Left lung (tissue), 10 donors: ENCODE measurements around the gene TNF. TPM values are rescaled to one million over a fixed set of nuclear protein-coding genes. Genes with fewer than 3 reads are reported as not detected.

ENCODE experiments used
- ATAC-seq: fragments of 200-7000 bp; cut with Tn5 transposase; one replicate; pipeline ENCODE4 v1.9.1; 2020; ENCODE audit warnings: moderate library complexity
- DNase-seq, 4 donors: peaks; one replicate each; pipeline ENCODE4 v3.0.0-alpha.2; 2013 to 2020
- H3K27ac ChIP-seq, 2 donors: fragments of 200-600 bp; sonication (generic) in 1 of 2; one replicate each; pipeline versions ENCODE4 v1.5.0 to v1.8.0; 2020 to 2021
- H3K27me3 ChIP-seq, 2 donors: fragments of 200-600 bp; sonication (generic) in 1 of 2; one replicate each; pipeline versions ENCODE4 v1.5.0 to v1.8.0; 2020 to 2021
- H3K36me3 ChIP-seq, 2 donors: fragments of 200-600 bp; sonication (generic) in 1 of 2; one replicate each; pipeline versions ENCODE4 v1.5.0 to v1.8.0; 2020 to 2021
- H3K4me1 ChIP-seq, 2 donors: fragments of 200-600 bp; one replicate each; pipeline ENCODE4 v1.8.0; 2021
- H3K4me3 ChIP-seq, 2 donors: fragments of 200-600 bp; sonication (generic) in 1 of 2; one replicate each; pipeline versions ENCODE4 v1.5.0 to v1.8.0; 2020 to 2021; ENCODE audit warnings: mild to moderate bottlenecking in 1 of 2
- H3K9me3 ChIP-seq, 2 donors: fragments of 200-600 bp; sonication (generic) in 1 of 2; one replicate each; pipeline versions ENCODE4 v1.5.0 to v1.8.0; 2020 to 2021
- intact Hi-C, 2 donors: fragments of 100-400 bp; cut with DNase I; formaldehyde crosslinking; loops; one replicate each; pipeline versions ENCODE4 v1.11.2 to v1.14.2; 2022
- polyA plus RNA-seq, 6 donors: library from polyadenylated mRNA; unstranded; fragments of 120-200 nt; gene quantifications; one replicate each; pipeline ENCODE4 v1.2.1, GENCODE V29; 2013; ENCODE audit not compliant: insufficient read length in 6 of 6
- total RNA-seq, 2 donors: library from RNA; stranded (reverse); fragmentation: NEBNext Ultra II Directional; extraction: Animal tissue kit (Norgen Biotek cat#: 25700); gene quantifications; one replicate each; pipeline ENCODE4 v1.2.1, GENCODE V29; 2021
- TF ChIP-seq, protein P1 (sequence below), 2 donors: fragments of 200-600 bp; sonication (generic) in 1 of 2; IDR thresholded peaks; one replicate each; pipeline versions ENCODE4 v1.5.0 to v1.8.0; 2021; ENCODE audit warnings: antibody characterized with exemption in 2 of 2
- donor health status: DM: no; HTN: yes; CAD: no.
- donor health status: DM: no; HTN: no; CAD: no.

Gene TNF
- total and polyA plus RNA-seq, 8 donors = 0.19 to 10.4 (median 0.29) TPM; not detected in 1

DNA sequence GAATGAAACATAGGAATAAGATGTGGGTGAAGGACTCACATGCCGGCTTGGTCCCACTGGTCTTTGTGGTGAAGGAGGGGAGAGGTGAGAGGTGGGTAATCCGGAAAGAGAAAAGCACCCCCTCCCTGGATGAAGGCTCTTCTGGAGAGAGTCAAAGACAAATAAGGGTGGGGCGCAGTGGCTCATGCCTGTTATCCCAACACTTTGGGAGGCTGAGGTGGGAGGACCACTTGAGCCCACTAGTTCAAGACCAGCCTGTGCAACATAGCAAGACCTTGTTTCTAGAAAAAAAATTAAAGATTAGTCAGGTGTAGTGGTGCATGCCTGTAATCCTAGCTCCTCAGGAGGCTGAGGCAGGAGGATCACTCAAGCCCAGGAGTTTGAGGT is 3.7 kb downstream of the TNF start:
- TF ChIP-seq, protein P1, sequence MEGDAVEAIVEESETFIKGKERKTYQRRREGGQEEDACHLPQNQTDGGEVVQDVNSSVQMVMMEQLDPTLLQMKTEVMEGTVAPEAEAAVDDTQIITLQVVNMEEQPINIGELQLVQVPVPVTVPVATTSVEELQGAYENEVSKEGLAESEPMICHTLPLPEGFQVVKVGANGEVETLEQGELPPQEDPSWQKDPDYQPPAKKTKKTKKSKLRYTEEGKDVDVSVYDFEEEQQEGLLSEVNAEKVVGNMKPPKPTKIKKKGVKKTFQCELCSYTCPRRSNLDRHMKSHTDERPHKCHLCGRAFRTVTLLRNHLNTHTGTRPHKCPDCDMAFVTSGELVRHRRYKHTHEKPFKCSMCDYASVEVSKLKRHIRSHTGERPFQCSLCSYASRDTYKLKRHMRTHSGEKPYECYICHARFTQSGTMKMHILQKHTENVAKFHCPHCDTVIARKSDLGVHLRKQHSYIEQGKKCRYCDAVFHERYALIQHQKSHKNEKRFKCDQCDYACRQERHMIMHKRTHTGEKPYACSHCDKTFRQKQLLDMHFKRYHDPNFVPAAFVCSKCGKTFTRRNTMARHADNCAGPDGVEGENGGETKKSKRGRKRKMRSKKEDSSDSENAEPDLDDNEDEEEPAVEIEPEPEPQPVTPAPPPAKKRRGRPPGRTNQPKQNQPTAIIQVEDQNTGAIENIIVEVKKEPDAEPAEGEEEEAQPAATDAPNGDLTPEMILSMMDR (IDR thresholded peaks at IDR 0.05) = no peak
- H3K4me1 ChIP-seq = peaks cover 0 to 80% of the 10 kb centered on the region in 2 donors
- no peaks in the 10 kb centered on the region for H3K9me3 ChIP-seq
- DNase-seq (no peak), ATAC-seq (no peak)
- H3K27ac ChIP-seq = no peak overlapping the region
- H3K4me3 ChIP-seq = no peak overlapping the region
- H3K36me3 ChIP-seq = peaks cover 0 to 17% of the 10 kb centered on the region in 2 donors
- intact Hi-C loops = no loop called here
- peaks cover 0 to 4% of the 10 kb centered on the region in 2 donors for H3K27me3 ChIP-seq

DNA sequence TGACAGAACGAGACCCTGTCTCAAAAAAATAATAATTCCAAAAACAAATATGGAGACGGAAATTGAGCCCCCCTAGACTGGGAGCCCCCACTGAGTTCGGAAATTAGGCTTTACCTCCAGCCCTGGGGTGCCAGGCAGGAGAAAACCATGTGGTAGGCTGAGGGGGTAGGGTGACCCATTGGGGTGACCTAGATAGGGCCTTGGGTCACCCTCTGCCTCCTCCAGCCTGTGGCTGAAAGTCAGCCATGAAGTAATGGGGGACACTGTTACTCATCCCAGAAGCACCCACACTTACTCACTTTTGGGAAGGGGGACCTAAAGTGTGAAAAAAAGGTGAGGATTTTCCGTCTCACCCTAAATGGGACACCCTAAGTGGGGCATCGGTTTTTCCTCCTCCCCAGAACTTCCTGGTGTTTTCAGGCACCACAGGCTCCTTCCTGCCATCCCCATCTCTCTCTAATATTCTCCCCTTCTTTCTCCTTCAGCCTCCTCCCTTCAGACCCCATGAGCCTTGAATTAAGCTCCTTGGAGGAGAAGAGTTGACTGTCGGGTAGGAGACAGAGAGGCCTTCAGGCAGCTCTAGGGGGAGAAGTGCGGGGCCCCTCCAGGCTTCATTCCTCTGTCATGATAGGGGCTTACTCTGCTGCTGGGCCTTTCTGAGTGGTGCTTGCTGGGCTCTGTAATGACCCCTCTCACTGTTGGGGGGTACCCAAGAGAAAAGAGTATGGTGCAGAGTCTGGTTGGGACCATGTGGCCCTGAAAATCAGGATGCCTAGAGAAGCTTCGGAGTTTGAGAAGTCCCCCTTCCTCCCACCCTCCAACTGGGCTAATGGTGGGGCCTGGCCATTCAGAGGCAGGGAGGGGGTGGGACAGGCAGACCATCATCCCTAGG is 4.4 kb downstream of the TNF start:
- H3K4me1 ChIP-seq = peaks cover 0 to 80% of the 10 kb centered on the region in 2 donors
- ATAC-seq (no peak), DNase-seq (no peak)
- peak overlapping the region; percentile 79 to 82 for H3K4me3 ChIP-seq
- H3K27me3 ChIP-seq = peaks cover 0 to 4% of the 10 kb centered on the region in 2 donors
- intact Hi-C loops = no loop called here
- H3K36me3 ChIP-seq = peaks cover 0 to 17% of the 10 kb centered on the region in 2 donors
- H3K27ac ChIP-seq = no peak overlapping the region
- H3K9me3 ChIP-seq = no peaks in the 10 kb centered on the region
- TF ChIP-seq, protein P1 (IDR thresholded peaks at IDR 0.05) = no peak

DNA sequence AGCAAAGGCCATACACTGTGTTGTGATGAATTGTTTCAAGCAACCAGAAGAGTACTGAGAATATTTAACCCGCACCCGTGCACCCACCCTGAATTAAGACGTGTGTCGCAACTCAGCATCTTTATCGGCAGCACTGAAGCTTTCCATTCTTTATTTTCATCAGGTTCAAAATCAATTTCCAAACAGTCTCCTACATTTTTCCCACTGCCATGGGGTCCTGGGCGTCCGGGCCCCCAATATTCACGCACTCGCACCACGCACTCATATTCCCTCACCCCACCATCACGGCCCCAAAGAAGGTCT is 5.0 kb downstream of the TNF start:
- intact Hi-C loops = no loop called here
- ATAC-seq = no peak
- Histone ChIP-seq H3K27ac (peak overlapping the region; percentile 65 to 88), H3K36me3 (peaks cover 0 to 17% of the 10 kb centered on the region in 2 donors), H3K4me1 (peaks cover 0 to 80% of the 10 kb centered on the region in 2 donors), H3K4me3 (peak overlapping the region; percentile 79 to 82), H3K9me3 (no peaks in the 10 kb centered on the region), H3K27me3 (peaks cover 0 to 4% of the 10 kb centered on the region in 2 donors)
- TF ChIP-seq, protein P1 (IDR thresholded peaks at IDR 0.05) = no peak
- no peak for DNase-seq

DNA sequence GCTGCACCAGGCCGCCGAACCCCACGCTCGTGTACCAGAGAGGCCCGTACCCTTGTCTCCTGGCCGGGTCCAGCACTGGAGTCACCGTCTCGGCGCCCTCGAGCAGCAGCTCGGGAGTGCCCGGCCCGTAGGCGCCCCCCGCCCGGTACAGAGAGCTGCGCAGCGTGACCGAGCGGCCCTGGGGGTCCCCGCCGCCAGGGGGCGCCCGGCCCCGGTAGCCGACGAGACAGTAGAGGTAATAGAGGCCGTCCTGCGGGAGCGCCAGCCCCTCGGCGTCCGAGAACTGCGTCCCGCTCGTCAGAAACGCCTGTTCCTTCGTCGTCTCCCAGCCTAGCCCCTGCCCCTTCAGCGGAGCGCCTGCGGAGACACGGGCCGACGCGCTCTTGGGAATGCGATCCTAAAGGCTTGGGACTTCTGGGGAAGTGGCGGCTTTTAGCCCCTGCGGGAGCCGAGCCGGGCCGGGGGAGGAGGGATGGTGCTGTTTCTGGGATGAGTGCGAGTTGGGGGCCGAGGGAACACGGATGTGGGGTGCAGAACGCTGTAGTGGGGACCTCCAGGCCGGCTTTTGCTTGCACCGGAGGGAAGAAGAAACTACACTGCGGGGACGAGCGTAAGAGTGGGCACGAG is 5.6 kb downstream of the TNF start:
- peaks cover 0 to 85% of the 10 kb centered on the region in 2 donors for H3K4me1 ChIP-seq
- H3K27ac ChIP-seq = peak overlapping the region; percentile 65 to 88
- peak overlapping the region; percentile 79 to 82 for H3K4me3 ChIP-seq
- ATAC-seq (peak; percentile 99), DNase-seq (peak; percentile 79 to 99 (median 90))
- H3K36me3 ChIP-seq = peaks cover 0 to 17% of the 10 kb centered on the region in 2 donors
- intact Hi-C loops = no loop called here
- H3K9me3 ChIP-seq = no peaks in the 10 kb centered on the region
- TF ChIP-seq, protein P1 (IDR thresholded peaks at IDR 0.05) = peak; percentile 99 to 100
- H3K27me3 ChIP-seq = no peaks in the 10 kb centered on the region
